ENCODE measurements around the gene RFX4. TPM values are rescaled to one million over a fixed set of nuclear protein-coding genes. Genes with fewer than 3 reads are reported as not detected.
"Not testable (repeated sequence)": the region's sequence is repeated elsewhere in the genome, so short reads cannot be mapped to it uniquely, and the experiment has no call there.

The RFX4 gene
- total RNA-seq, 1 donor from 2014 or later = not detected

GRCh38 chr12:106724116-106724515 is 141.3 kb downstream of the RFX4 start:
- intact Hi-C loops (cut with micrococcal nuclease) = no loop called here

- intact Hi-C loops (cut with micrococcal nuclease) = no loop called here
These were observed 142.1 kb downstream of the RFX4 start for GRCh38 chr12:106724934-106725333.

- intact Hi-C loops (cut with micrococcal nuclease) = not testable (repeated sequence)
These were observed 143.9 kb downstream of the RFX4 start for GRCh38 chr12:106726603-106727202.

- intact Hi-C loops (cut with micrococcal nuclease) = no loop called here
These were observed 146.8 kb downstream of the RFX4 start for GRCh38 chr12:106729611-106730010.

GRCh38 chr12:106732890-106733289 is 150.1 kb downstream of the RFX4 start:
- intact Hi-C loops (cut with micrococcal nuclease) = no loop called here

- intact Hi-C loops (cut with micrococcal nuclease) = no loop called here
These were observed 150.9 kb downstream of the RFX4 start for GRCh38 chr12:106733660-106734059.

- intact Hi-C loops (cut with micrococcal nuclease) = loop anchor here (1.0 kb wide), 2 partner anchors 105 to 184 kb away; no protein-coding TSS in a partner anchor
These were observed 153.5 kb downstream of the RFX4 start for GRCh38 chr12:106736051-106736957.

GRCh38 chr12:106739318-106739717 is 156.5 kb downstream of the RFX4 start:
- intact Hi-C loops (cut with micrococcal nuclease) = no loop called here

- intact Hi-C loops (cut with micrococcal nuclease) = no loop called here
These were observed 157.2 kb downstream of the RFX4 start for GRCh38 chr12:106739815-106740530.

- intact Hi-C loops (cut with micrococcal nuclease) = no loop called here
These were observed 158.0 kb downstream of the RFX4 start for GRCh38 chr12:106740818-106741217.

GRCh38 chr12:106741247-106741646 is 158.4 kb downstream of the RFX4 start:
- intact Hi-C loops (cut with micrococcal nuclease) = no loop called here

- intact Hi-C loops (cut with micrococcal nuclease) = no loop called here
These were observed 160.6 kb downstream of the RFX4 start for GRCh38 chr12:106743270-106743988.

GRCh38 chr12:106744600-106744999 is 161.8 kb downstream of the RFX4 start:
- intact Hi-C loops (cut with micrococcal nuclease) = no loop called here

GRCh38 chr12:106745181-106745745 is 162.5 kb downstream of the RFX4 start:
- intact Hi-C loops (cut with micrococcal nuclease) = no loop called here

- intact Hi-C loops (cut with micrococcal nuclease) = loop anchor here (1.0 kb wide), 1 partner anchor 26 kb away; the partner anchor contains the start of gene RIC8B
These were observed 165.2 kb downstream of the RFX4 start for GRCh38 chr12:106747973-106748436.

- intact Hi-C loops (cut with micrococcal nuclease) = no loop called here
These were observed 167.7 kb downstream of the RFX4 start for GRCh38 chr12:106750524-106750923.

GRCh38 chr12:106753526-106753925 is 170.7 kb downstream of the RFX4 start:
- intact Hi-C loops (cut with micrococcal nuclease) = no loop called here

GRCh38 chr12:106754331-106754730 is 171.5 kb downstream of the RFX4 start:
- intact Hi-C loops (cut with micrococcal nuclease) = no loop called here

- intact Hi-C loops (cut with micrococcal nuclease) = no loop called here
These were observed 175.0 kb downstream of the RFX4 start for GRCh38 chr12:106757623-106758348.
